ENCODE data around the gene LDAF1. TPM values are rescaled to one million over a fixed set of nuclear protein-coding genes. Genes with fewer than 3 reads are reported as not detected.

Gene LDAF1
- polyA plus RNA-seq, 4 donors: 5.7 to 24.1 (median 13.4) TPM

DNA sequence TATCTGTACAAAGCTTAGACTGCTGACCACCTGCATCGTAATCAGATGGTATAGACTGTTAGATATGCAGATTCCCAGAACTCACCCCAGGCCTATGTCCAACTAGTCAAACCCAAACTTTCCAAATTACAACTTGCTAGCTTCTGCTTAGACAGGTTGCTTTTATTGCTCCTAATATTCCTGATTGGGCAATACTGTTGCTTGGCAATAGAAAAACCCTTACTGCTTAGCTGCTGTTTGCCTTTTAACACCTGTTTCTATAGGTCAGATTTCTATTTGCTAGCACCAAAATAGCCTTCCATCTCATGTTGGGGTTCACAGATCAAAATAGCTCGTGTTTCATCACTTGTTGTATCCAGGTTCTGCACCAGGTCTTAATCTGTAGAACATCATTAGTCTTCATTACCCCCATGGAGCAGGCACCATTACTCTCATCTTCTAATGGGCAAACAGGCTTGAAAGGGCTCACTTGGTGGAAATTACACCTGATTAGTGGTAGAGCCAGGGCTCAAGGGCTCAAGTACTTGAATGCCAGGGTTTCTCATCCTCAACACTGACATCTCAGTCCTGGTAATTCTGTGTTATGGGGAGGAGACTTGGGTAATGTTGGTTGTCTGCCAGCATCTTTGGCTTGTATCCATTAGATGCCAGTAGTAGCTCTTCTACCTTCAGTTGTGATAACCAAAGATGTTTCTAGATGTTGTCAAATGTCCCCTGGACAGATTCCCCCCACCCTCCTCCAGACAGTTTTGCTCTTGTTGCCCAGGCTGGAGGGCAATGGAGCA, 50.2 kb downstream of the LDAF1 start:
- WGBS, 3 donors: 40 to 58% (median 45%) methylated on average over 2 of the region's 2 CpGs
- DNase-seq (peak; percentile 21 to 50), FAIRE-seq (no peak)
- Histone ChIP-seq H3K27ac (ENCODE audit: low read depth in 1 of 3, low read length in 2 of 3) (no peak overlapping the region), H3K36me3 (ENCODE audit: control insufficient read depth in 3 of 3, insufficient read depth in 2 of 3, low read depth in 1 of 3, low read length in 3 of 3) (no peaks in the 10 kb centered on the region), H3K9me3 (ENCODE audit: control insufficient read depth in 2 of 2, insufficient read depth in 1 of 2, low read depth in 1 of 2, low read length in 1 of 2) (no peaks in the 10 kb centered on the region), H3K4me3 (ENCODE audit: low read depth in 1 of 3, low read length in 3 of 3) (no peak overlapping the region), H3K4me1 (ENCODE audit: control insufficient read depth in 3 of 3, insufficient read depth in 2 of 3, low read depth in 1 of 3, low read length in 2 of 3) (peaks cover 0 to 11% (median 3%) of the 10 kb centered on the region in 3 donors), H3K27me3 (ENCODE audit: control insufficient read depth in 3 of 3, insufficient read depth in 3 of 3, low read length in 3 of 3) (peaks cover 0 to 2% (median 0%) of the 10 kb centered on the region in 3 donors)

DNA sequence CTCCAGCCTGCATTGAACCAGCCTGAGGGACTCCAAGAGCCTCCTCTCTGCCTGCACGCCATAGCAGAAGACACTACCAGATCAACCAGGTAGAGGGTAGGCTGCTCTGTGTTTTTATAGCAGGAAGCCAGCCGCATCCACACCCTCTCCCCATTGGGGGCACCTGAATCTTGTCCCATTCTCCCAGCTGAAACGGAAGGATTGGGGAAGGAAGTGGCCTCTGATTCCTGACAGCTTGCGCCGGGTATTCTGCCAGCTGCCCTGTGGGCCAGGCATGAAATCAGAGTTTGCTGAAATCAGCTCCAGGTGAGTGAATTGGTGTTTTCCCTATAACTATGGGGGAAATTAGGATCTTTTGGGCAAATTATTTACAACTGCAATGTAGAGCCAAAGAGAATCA, 53.0 kb downstream of the LDAF1 start, which contains the start of gene ZP2:
TSS of gene ZP2 (minus strand) at position 89 of the 400 bp plus-strand sequence. CDS start at position 62, 27 bp downstream.
- Histone ChIP-seq H3K27ac (ENCODE audit: low read depth in 1 of 3, low read length in 2 of 3) (no peak within 1 kb of the TSS), H3K36me3 (ENCODE audit: control insufficient read depth in 3 of 3, insufficient read depth in 2 of 3, low read depth in 1 of 3, low read length in 3 of 3) (no peaks in the 10 kb centered on the region), H3K27me3 (ENCODE audit: control insufficient read depth in 3 of 3, insufficient read depth in 3 of 3, low read length in 3 of 3) (peaks cover 0 to 4% (median 0%) of the 10 kb centered on the region in 3 donors), H3K4me3 (ENCODE audit: low read depth in 1 of 3, low read length in 3 of 3) (no peak within 1 kb of the TSS), H3K4me1 (ENCODE audit: control insufficient read depth in 3 of 3, insufficient read depth in 2 of 3, low read depth in 1 of 3, low read length in 2 of 3) (peaks cover 0 to 4% (median 0%) of the 10 kb centered on the region in 3 donors), H3K9me3 (ENCODE audit: control insufficient read depth in 2 of 2, insufficient read depth in 1 of 2, low read depth in 1 of 2, low read length in 1 of 2) (no peaks in the 10 kb centered on the region)
- no peak for FAIRE-seq
- no peak for DNase-seq
- 55 to 81% (median 65%) methylated on average over 5 of the region's 5 CpGs for WGBS, 3 donors

DNA sequence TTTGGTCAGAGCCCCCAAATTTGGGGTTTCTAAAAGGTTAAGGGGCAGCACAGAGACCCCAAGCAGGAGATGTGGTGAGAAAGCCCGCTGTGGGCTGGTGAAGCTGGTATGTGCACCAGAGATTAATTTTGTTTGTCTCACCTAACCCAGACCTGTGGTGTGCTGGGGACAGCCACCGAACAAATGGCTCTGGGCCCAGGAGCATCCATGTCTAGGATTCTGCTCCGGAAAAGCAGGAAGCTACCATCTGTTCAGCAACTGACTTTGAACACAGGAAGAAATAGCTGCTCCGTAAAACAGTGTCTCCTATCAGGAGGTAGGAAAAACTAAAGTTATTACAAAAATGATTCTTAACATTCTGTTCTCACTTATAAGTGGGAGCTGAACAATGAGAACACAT, 55.6 kb downstream of the LDAF1 start:
- Histone ChIP-seq H3K4me1 (ENCODE audit: control insufficient read depth in 3 of 3, insufficient read depth in 2 of 3, low read depth in 1 of 3, low read length in 2 of 3) (peaks cover 0 to 4% (median 0%) of the 10 kb centered on the region in 3 donors), H3K9me3 (ENCODE audit: control insufficient read depth in 2 of 2, insufficient read depth in 1 of 2, low read depth in 1 of 2, low read length in 1 of 2) (no peaks in the 10 kb centered on the region), H3K27me3 (ENCODE audit: control insufficient read depth in 3 of 3, insufficient read depth in 3 of 3, low read length in 3 of 3) (peaks cover 0 to 4% (median 0%) of the 10 kb centered on the region in 3 donors), H3K27ac (ENCODE audit: low read depth in 1 of 3, low read length in 2 of 3) (no peak overlapping the region), H3K36me3 (ENCODE audit: control insufficient read depth in 3 of 3, insufficient read depth in 2 of 3, low read depth in 1 of 3, low read length in 3 of 3) (no peaks in the 10 kb centered on the region), H3K4me3 (ENCODE audit: low read depth in 1 of 3, low read length in 3 of 3) (no peak overlapping the region)
- no peak for FAIRE-seq
- DNase-seq: no peak
- 79 to 91% (median 90%) methylated on average over 4 of the region's 4 CpGs for WGBS, 3 donors

DNA sequence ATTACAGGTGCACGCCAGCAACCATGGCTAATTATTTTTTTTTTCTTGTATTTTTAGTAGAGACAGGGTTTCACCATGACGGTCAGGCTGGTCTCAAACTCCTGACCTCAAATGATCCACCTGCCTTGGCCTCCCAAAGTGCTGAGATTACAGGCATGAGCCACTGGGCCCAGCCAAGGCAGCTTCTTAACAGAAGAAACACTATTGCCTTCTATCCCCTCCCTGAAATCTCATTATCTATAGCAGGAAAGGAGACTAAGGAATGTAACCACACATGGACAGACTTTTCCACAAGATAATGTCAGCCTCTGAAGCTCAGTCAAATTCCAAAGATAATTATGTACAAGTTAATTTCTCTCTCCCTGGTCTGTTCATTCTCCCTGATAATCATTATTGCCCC, 58.6 kb downstream of the LDAF1 start:
- Histone ChIP-seq H3K27ac (ENCODE audit: low read depth in 1 of 3, low read length in 2 of 3) (no peak overlapping the region), H3K36me3 (ENCODE audit: control insufficient read depth in 3 of 3, insufficient read depth in 2 of 3, low read depth in 1 of 3, low read length in 3 of 3) (no peaks in the 10 kb centered on the region), H3K9me3 (ENCODE audit: control insufficient read depth in 2 of 2, insufficient read depth in 1 of 2, low read depth in 1 of 2, low read length in 1 of 2) (no peaks in the 10 kb centered on the region), H3K27me3 (ENCODE audit: control insufficient read depth in 3 of 3, insufficient read depth in 3 of 3, low read length in 3 of 3) (peaks cover 0 to 2% (median 0%) of the 10 kb centered on the region in 3 donors), H3K4me1 (ENCODE audit: control insufficient read depth in 3 of 3, insufficient read depth in 2 of 3, low read depth in 1 of 3, low read length in 2 of 3) (peaks cover 0 to 4% (median 0%) of the 10 kb centered on the region in 3 donors), H3K4me3 (ENCODE audit: low read depth in 1 of 3, low read length in 3 of 3) (no peak overlapping the region)
- WGBS, 3 donors: 84 to 91% (median 89%) methylated on average over 2 of the region's 2 CpGs
- FAIRE-seq: no peak
- DNase-seq: no peak

DNA sequence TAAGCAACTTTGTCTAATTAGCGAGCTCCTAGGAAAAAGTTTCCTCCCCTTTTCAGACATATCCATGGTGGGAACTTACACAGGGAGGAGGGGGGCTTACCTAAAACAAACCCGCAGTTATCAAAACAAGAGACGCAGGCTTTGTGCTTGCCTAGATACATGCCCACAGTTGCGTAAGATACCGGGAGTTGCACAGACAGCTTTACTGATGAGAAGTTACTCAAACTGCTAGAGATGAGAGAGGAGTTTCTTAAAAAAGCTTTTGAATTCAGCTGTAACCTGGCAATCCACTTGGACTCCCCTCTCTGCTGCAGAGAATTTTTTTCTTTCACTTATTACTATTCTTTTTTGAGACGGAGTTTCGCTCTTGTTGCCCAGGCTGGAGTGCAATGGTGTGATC, 59.7 kb downstream of the LDAF1 start:
- peaks cover 0 to 2% (median 0%) of the 10 kb centered on the region in 3 donors for H3K27me3 ChIP-seq (ENCODE audit: control insufficient read depth in 3 of 3, insufficient read depth in 3 of 3, low read length in 3 of 3)
- DNase-seq (no peak), FAIRE-seq (no peak)
- no peak overlapping the region for H3K27ac ChIP-seq (ENCODE audit: low read depth in 1 of 3, low read length in 2 of 3)
- peaks cover 0 to 10% (median 0%) of the 10 kb centered on the region in 3 donors for H3K4me1 ChIP-seq (ENCODE audit: control insufficient read depth in 3 of 3, insufficient read depth in 2 of 3, low read depth in 1 of 3, low read length in 2 of 3)
- H3K9me3 ChIP-seq (ENCODE audit: control insufficient read depth in 2 of 2, insufficient read depth in 1 of 2, low read depth in 1 of 2, low read length in 1 of 2): no peaks in the 10 kb centered on the region
- H3K36me3 ChIP-seq (ENCODE audit: control insufficient read depth in 3 of 3, insufficient read depth in 2 of 3, low read depth in 1 of 3, low read length in 3 of 3): no peaks in the 10 kb centered on the region
- WGBS, 3 donors: 62 to 69% (median 66%) methylated on average over 7 of the region's 7 CpGs
- H3K4me3 ChIP-seq (ENCODE audit: low read depth in 1 of 3, low read length in 3 of 3): no peak overlapping the region

DNA sequence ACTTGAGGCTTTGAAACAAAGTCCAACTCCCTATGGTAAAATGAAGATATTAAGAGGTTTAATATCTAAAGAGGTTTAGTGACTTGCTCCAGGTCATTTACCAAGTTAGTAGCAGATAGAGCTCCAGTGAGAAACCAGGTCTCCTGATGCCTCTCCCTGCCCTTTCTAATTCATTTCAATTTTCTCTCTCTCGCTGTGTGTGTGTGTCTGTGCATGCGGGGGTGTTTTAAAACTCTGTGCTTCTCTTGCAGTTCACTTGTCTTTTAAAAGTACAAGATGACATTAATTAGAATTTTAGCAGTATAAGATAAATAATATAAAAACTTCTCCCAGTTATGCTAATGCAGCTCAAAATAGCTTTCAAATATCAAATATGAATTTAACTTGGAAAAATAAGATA, 61.1 kb downstream of the LDAF1 start:
- FAIRE-seq: no peak
- no peaks in the 10 kb centered on the region for H3K36me3 ChIP-seq (ENCODE audit: control insufficient read depth in 3 of 3, insufficient read depth in 2 of 3, low read depth in 1 of 3, low read length in 3 of 3)
- 90 to 98% (median 94%) methylated on average over 2 of the region's 2 CpGs for WGBS, 3 donors
- no peak overlapping the region for H3K4me3 ChIP-seq (ENCODE audit: low read depth in 1 of 3, low read length in 3 of 3)
- H3K27me3 ChIP-seq (ENCODE audit: control insufficient read depth in 3 of 3, insufficient read depth in 3 of 3, low read length in 3 of 3): peaks cover 0 to 2% (median 0%) of the 10 kb centered on the region in 3 donors
- H3K9me3 ChIP-seq (ENCODE audit: control insufficient read depth in 2 of 2, insufficient read depth in 1 of 2, low read depth in 1 of 2, low read length in 1 of 2): no peaks in the 10 kb centered on the region
- H3K4me1 ChIP-seq (ENCODE audit: control insufficient read depth in 3 of 3, insufficient read depth in 2 of 3, low read depth in 1 of 3, low read length in 2 of 3): peaks cover 0 to 16% (median 2%) of the 10 kb centered on the region in 3 donors
- no peak for DNase-seq
- H3K27ac ChIP-seq (ENCODE audit: low read depth in 1 of 3, low read length in 2 of 3): no peak overlapping the region

DNA sequence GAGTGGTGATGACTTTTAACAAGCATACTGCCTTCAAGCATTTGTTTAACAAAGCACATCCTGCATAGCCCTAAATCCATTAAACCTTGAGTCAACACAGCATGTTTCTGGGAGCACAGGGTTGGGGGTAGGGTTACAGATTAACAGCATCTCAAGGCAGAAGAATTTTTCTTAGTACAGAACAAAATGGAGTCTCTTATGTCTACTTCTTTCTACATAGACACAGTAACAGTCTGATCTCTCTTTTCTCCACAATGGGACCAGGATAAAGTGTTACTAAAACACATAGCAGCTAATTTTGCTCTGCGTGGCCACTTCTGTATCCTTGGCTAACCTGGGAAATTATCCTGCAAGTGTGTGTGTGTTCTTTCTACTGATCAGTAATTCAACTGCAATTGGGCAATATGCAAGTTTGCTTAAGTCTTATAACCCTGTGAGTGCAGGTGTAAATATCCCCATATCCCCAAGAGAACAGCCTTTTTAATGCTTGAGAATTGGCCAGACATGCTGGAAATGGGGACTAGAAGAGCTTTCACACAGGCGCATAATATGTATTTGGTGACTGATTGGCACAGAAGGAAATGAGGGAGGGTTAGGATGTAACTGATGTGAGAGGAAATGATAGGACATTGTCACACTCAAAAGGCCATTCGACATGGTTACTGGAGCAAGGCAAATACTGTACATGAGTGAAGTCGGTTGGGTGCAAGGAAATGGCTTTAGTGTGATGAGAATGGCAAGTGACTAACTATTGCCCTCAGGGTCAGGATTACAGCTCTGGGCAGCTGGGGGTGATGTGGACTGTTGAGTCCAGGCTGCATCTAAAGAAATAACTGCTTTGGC, 64.2 kb downstream of the LDAF1 start:
- H3K27ac ChIP-seq (ENCODE audit: low read depth in 1 of 3, low read length in 2 of 3): no peak overlapping the region
- no peak for FAIRE-seq
- H3K4me1 ChIP-seq (ENCODE audit: control insufficient read depth in 3 of 3, insufficient read depth in 2 of 3, low read depth in 1 of 3, low read length in 2 of 3): peaks cover 0 to 16% (median 2%) of the 10 kb centered on the region in 3 donors
- no peaks in the 10 kb centered on the region for H3K9me3 ChIP-seq (ENCODE audit: control insufficient read depth in 2 of 2, insufficient read depth in 1 of 2, low read depth in 1 of 2, low read length in 1 of 2)
- H3K4me3 ChIP-seq (ENCODE audit: low read depth in 1 of 3, low read length in 3 of 3): no peak overlapping the region
- no peaks in the 10 kb centered on the region for H3K27me3 ChIP-seq (ENCODE audit: control insufficient read depth in 3 of 3, insufficient read depth in 3 of 3, low read length in 3 of 3)
- DNase-seq: no peak
- no peaks in the 10 kb centered on the region for H3K36me3 ChIP-seq (ENCODE audit: control insufficient read depth in 3 of 3, insufficient read depth in 2 of 3, low read depth in 1 of 3, low read length in 3 of 3)
- WGBS, 3 donors: 74 to 82% (median 82%) methylated on average over 4 of the region's 4 CpGs

DNA sequence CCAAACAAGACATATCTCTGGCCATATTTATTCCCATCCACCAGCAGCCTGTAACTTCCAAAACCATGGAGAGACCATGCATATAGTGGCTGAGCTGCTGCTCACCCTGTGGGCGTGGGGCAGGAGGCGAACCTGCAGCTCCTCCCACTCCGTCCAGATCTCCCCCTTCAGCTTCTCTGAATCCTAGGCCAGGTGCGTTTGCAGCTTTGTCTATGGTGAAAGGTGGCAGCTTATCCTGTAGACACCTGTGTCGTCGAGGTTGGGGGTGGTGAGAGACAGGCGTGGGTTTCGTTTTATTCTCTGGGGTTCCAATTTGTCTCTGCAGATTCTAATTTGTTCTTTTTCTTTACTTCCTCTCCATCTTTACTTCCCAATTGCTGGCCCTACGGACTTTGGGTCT, 65.3 kb downstream of the LDAF1 start:
- FAIRE-seq (no peak), DNase-seq (no peak)
- WGBS, 3 donors: 26 to 63% (median 43%) methylated on average over 9 of the region's 9 CpGs
- Histone ChIP-seq H3K27ac (ENCODE audit: low read depth in 1 of 3, low read length in 2 of 3) (no peak overlapping the region), H3K9me3 (ENCODE audit: control insufficient read depth in 2 of 2, insufficient read depth in 1 of 2, low read depth in 1 of 2, low read length in 1 of 2) (no peaks in the 10 kb centered on the region), H3K4me3 (ENCODE audit: low read depth in 1 of 3, low read length in 3 of 3) (no peak overlapping the region), H3K36me3 (ENCODE audit: control insufficient read depth in 3 of 3, insufficient read depth in 2 of 3, low read depth in 1 of 3, low read length in 3 of 3) (no peaks in the 10 kb centered on the region), H3K4me1 (ENCODE audit: control insufficient read depth in 3 of 3, insufficient read depth in 2 of 3, low read depth in 1 of 3, low read length in 2 of 3) (peaks cover 0 to 20% (median 2%) of the 10 kb centered on the region in 3 donors), H3K27me3 (ENCODE audit: control insufficient read depth in 3 of 3, insufficient read depth in 3 of 3, low read length in 3 of 3) (no peaks in the 10 kb centered on the region)
